ENCODE measurements around the gene LNP1. TPM values are rescaled to one million over a fixed set of nuclear protein-coding genes. Genes with fewer than 3 reads are reported as not detected.

The LNP1 gene
- total and polyA plus RNA-seq, 2 of the 13 experiments (the other 11 are each of a cell fraction or from before 2014, with no cell fraction given), result 3.6 to 7.0 TPM

GRCh38 chr3:100402891-100403290, 1.6 kb downstream of the LNP1 start (continued):
- TF ChIP-seq TP53 (CRISPR knock-in tag; conservative IDR thresholded peaks at IDR 0.05) (no peak), ZNF782 (CRISPR knock-in tag; IDR thresholded peaks at IDR 0.05; ENCODE audit: borderline replicate concordance) (no peak), KDM5A (IDR thresholded peaks at IDR 0.05; ENCODE audit: borderline replicate concordance, low read length) (0 out of 2 replicates have a peak, but pooled peaks have one; percentile 39), IKZF4 (CRISPR knock-in tag; IDR thresholded peaks at IDR 0.05; ENCODE audit: borderline replicate concordance, low read depth, not compliant biosample characterization) (no peak), ELK4 (CRISPR knock-in tag; IDR thresholded peaks at IDR 0.05; ENCODE audit: borderline replicate concordance) (no peak)

- ChIA-PET POLR2A (interaction anchor here (0.6 to 3.7 kb wide), 5 partner anchors 11 to 70 kb away, joined by 3 to 29 read pairs (median 4); partner anchors contain the start of gene NIT2), CTCF (ENCODE audit: low intra/inter-chr PET ratio, low total read pairs) (no interaction called here)
- Histone ChIP-seq H3K36me3 (replicated peaks in 1 of 2; ENCODE audit: control insufficient read depth in 1 of 2, insufficient read depth in 2 of 2, low read length in 2 of 2) (no peaks in the 10 kb centered on the region; a peak in 2 of 5 replicates), H4K20me1 (ENCODE audit: insufficient read depth, low read length) (peaks cover 24% of the 10 kb centered on the region), H2AFZ (ENCODE audit: low read length) (no peak overlapping the region), H3K4me3 (replicated peaks in 1 of 3; ENCODE audit: insufficient read depth in 1 of 3, low read depth in 2 of 3, low read length in 3 of 3) (peak overlapping the region; percentile 56 to 99 (median 96)), H3K4me1 (ENCODE audit: insufficient read depth, low read length) (peaks cover 52% of the 10 kb centered on the region), H3K9me3 (ENCODE audit: low read length) (0 out of 2 replicates have a peak, but pooled peaks cover 6% of the 10 kb centered on the region), H3K9ac (ENCODE audit: insufficient read depth, low read depth, low read length) (peak overlapping the region; percentile 91), H3K4me2 (ENCODE audit: low read depth, low read length) (peak overlapping the region; percentile 87), H3K27ac (ENCODE audit: extremely low read length, insufficient read depth, low read length) (peak overlapping the region; percentile 93), H3K79me2 (ENCODE audit: insufficient read depth, low read length) (peaks cover 87% of the 10 kb centered on the region), H3K27me3 (ENCODE audit: control insufficient read depth in 1 of 2, insufficient read depth in 2 of 2, low read length in 2 of 2) (no peaks in the 10 kb centered on the region; a peak in 1 of 5 replicates)
- BruUV-seq (replicated peaks), result no TSS peak
- FAIRE-seq, result no peak
- in situ Hi-C loops (cut with HindIII; ENCODE audit: extremely low pct_ligation_motif_present, low pct_unique_long_range_greater_than_20kb) (no loop called here), intact Hi-C loops (cut with micrococcal nuclease; ENCODE audit: unreplicated experiment) (loop anchor here (10.0 kb wide), 1 partner anchor 329 kb away; no protein-coding TSS in a partner anchor)
- ATAC-seq, result no peak
- 9% methylated on average over 4 of the region's 5 CpGs for WGBS (ENCODE audit: low lambda C conversion rate)
- DNase-seq (ENCODE audit: low spot score), result peak; percentile 25
- TF ChIP-seq RERE (CRISPR knock-in tag; IDR thresholded peaks at IDR 0.05; ENCODE audit: low read depth), result no peak
- TF ChIP-seq SALL1 (CRISPR knock-in tag; IDR thresholded peaks at IDR 0.05), result peak; percentile 27; the same call in 1 of the 2 replicates
- no peak for TF ChIP-seq JUNB (CRISPR knock-in tag; IDR thresholded peaks at IDR 0.05; ENCODE audit: borderline replicate concordance)
- TF ChIP-seq ZBTB43 (CRISPR knock-in tag; conservative IDR thresholded peaks at IDR 0.05), result no peak
- no peak for TF ChIP-seq THAP11 (CRISPR knock-in tag; IDR thresholded peaks at IDR 0.05)
- TF ChIP-seq RXRB (CRISPR knock-in tag; IDR thresholded peaks at IDR 0.05; ENCODE audit: borderline replicate concordance), result no peak
- TF ChIP-seq TAF1 (CRISPR knock-in tag; IDR thresholded peaks at IDR 0.05), result peak; percentile 20; the same call in 1 of the 2 replicates
- no peak for TF ChIP-seq REXO4 (CRISPR knock-in tag; IDR thresholded peaks at IDR 0.05; ENCODE audit: borderline replicate concordance)
Observed at GRCh38 chr3:100403362-100404249, 2.3 kb downstream of the LNP1 start.
